Activated T-helper 17 cell treated with anti-CD3 and anti-CD28 coated beads, Interleukin-2, amount 50 U/mL, for 72 hours (primary cell): ENCODE data around the gene SPIRE2. TPM values are rescaled to one million over a fixed set of nuclear protein-coding genes. Genes with fewer than 3 reads are reported as not detected.
"Not testable (repeated sequence)": the region's sequence is repeated elsewhere in the genome, so short reads cannot be mapped to it uniquely, and the experiment has no call there.

Source experiments
- ATAC-seq: fragments of 150-1000 bp; cut with Tn5 transposase; replicated peaks from 2 replicates; pipeline ENCODE4 v1.10.0; 2021; ENCODE audit warnings: mild to moderate bottlenecking, moderate library complexity
- H3K27ac Mint-ChIP-seq: one replicate; pipeline ENCODE4 v1.8.0; 2022; ENCODE audit warnings: mixed read lengths
- H3K27me3 Mint-ChIP-seq: one replicate; pipeline ENCODE4 v1.8.0; 2022; ENCODE audit warnings: mixed read lengths
- H3K36me3 Mint-ChIP-seq: one replicate; pipeline ENCODE4 v1.8.0; 2022; ENCODE audit warnings: low read depth, mild to moderate bottlenecking, mixed read lengths
- H3K4me1 Mint-ChIP-seq: one replicate; pipeline ENCODE4 v1.8.0; 2022; ENCODE audit warnings: mixed read lengths
- H3K4me3 Mint-ChIP-seq: one replicate; pipeline ENCODE4 v1.8.0; 2022; ENCODE audit warnings: mild to moderate bottlenecking, mixed read lengths
- H3K9me3 Mint-ChIP-seq: one replicate; pipeline ENCODE4 v1.8.0; 2022; ENCODE audit warnings: mixed read lengths
- total RNA-seq, 2 donors: library from RNA; stranded (reverse); gene quantifications; one replicate each; pipeline ENCODE4 v1.2.3, GENCODE V29; 2022

Gene SPIRE2, protein sequence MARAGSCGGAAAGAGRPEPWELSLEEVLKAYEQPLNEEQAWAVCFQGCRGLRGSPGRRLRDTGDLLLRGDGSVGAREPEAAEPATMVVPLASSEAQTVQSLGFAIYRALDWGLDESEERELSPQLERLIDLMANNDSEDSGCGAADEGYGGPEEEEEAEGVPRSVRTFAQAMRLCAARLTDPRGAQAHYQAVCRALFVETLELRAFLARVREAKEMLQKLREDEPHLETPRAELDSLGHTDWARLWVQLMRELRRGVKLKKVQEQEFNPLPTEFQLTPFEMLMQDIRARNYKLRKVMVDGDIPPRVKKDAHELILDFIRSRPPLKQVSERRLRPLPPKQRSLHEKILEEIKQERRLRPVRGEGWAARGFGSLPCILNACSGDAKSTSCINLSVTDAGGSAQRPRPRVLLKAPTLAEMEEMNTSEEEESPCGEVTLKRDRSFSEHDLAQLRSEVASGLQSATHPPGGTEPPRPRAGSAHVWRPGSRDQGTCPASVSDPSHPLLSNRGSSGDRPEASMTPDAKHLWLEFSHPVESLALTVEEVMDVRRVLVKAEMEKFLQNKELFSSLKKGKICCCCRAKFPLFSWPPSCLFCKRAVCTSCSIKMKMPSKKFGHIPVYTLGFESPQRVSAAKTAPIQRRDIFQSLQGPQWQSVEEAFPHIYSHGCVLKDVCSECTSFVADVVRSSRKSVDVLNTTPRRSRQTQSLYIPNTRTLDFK
- 1 to 10 TPM; 4.3 to 4.8 TPM for total RNA-seq

DNA sequence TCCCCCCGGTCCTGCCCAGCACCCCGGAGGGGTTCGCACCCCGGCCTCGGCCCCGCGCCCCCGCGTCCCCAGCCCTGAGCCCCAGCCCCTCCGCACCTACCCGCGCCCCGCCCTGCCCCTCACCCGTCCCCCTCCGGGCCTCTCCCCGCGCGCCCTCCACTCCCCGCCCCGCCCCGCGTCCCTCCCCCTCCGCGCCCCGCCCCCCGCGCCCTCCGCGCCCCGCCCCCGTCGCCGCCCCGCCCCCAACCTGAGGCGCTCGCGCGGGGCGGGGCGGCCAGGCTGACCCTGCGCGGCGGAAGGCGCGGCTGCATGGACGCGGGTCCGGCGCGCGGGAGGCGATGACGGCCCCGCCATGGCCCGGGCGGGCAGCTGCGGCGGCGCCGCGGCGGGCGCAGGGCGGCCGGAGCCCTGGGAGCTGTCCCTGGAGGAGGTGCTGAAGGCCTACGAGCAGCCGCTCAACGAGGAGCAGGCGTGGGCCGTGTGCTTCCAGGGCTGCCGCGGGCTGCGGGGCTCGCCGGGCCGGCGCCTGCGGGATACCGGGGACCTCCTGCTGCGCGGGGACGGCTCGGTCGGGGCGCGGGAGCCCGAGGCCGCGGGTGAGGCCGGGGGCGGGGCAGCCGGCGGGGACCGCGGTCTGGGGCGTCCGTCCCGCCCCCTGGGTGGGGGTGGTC, at the start of gene SPIRE2:
Gene SPIRE2 (plus strand): TSS at position 277 of the 671 bp plus-strand sequence. CDS start 76 bp downstream, at position 353.
- Mint-ChIP-seq H3K27ac (no peak within 1 kb of the TSS), H3K4me3 (peak within 1 kb of the TSS; percentile 42), H3K27me3 (peaks cover 11% of the 10 kb centered on the region), H3K36me3 (no peaks in the 10 kb centered on the region), H3K4me1 (no peaks in the 10 kb centered on the region), H3K9me3 (no peaks in the 10 kb centered on the region)
- peak; percentile 93 for ATAC-seq

GRCh38 chr16:89779231-89779908, 48.9 kb upstream of the SPIRE2 start:
- Mint-ChIP-seq H3K9me3 (no peaks in the 10 kb centered on the region), H3K27me3 (no peaks in the 10 kb centered on the region), H3K36me3 (peaks cover 78% of the 10 kb centered on the region), H3K4me3 (no peak overlapping the region), H3K27ac (no peak overlapping the region), H3K4me1 (no peaks in the 10 kb centered on the region)
- ATAC-seq = no peak

- no peak for ATAC-seq
- Mint-ChIP-seq H3K27me3 (no peaks in the 10 kb centered on the region), H3K4me3 (no peak overlapping the region)
Observed at GRCh38 chr16:89779909-89780305, 48.4 kb upstream of the SPIRE2 start.

DNA sequence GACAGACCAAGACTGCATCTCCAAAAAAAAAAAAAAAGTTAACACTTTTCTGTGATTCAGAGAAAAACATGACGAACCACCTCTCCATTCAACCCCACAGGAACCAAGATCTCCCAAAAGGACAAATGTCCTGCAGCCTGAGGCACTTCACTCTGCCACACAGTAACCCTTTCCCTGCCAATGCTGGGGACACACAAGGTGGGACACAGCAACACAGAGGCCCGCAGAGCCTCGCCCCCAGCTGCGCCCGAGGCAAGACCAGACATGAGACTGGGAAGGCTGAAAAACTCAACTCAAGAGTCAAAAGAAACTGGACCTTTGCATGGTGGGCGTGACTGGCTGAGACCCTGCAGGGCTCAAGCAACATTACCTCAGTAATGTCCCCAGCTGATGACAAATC, 45.8 kb upstream of the SPIRE2 start:
- peaks cover 92% of the 10 kb centered on the region for H3K36me3 Mint-ChIP-seq

More at GRCh38 chr16:89779909-89780305, 48.4 kb upstream of the SPIRE2 start:
- H3K4me1 Mint-ChIP-seq = no peaks in the 10 kb centered on the region
- H3K27ac Mint-ChIP-seq = no peak overlapping the region
- H3K9me3 Mint-ChIP-seq = no peaks in the 10 kb centered on the region
- H3K36me3 Mint-ChIP-seq = peaks cover 82% of the 10 kb centered on the region

DNA sequence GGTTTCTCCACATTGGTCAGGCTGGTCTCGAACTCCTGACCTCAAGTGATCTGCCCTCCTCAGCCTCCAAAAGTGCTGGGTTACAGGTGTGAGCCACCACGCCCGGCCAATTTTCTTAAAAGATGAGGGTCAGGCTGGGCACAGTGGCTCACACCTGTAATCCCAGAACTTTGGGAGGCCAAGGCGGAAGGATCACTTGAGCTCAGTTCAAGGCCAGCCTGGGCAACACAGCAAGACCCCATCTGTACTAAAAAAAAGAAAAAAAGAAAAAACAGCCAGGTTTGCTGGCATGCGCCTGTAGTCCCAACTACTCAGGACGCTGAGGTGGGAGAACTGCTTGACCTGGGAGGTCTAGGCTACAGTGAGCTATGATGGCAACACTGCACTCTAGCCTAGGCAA, 44.3 kb upstream of the SPIRE2 start:
- not testable (repeated sequence) for H3K27me3 Mint-ChIP-seq, H3K4me3 Mint-ChIP-seq, H3K27ac Mint-ChIP-seq, ATAC-seq, H3K9me3 Mint-ChIP-seq
- peaks cover 13% of the 10 kb centered on the region for H3K4me1 Mint-ChIP-seq
- peaks cover 90% of the 10 kb centered on the region for H3K36me3 Mint-ChIP-seq

More for the DNA sequence above, 45.8 kb upstream of the SPIRE2 start:
- Mint-ChIP-seq H3K9me3 (no peaks in the 10 kb centered on the region), H3K4me1 (peaks cover 13% of the 10 kb centered on the region), H3K4me3 (no peak overlapping the region), H3K27ac (no peak overlapping the region), H3K27me3 (no peaks in the 10 kb centered on the region)
- no peak for ATAC-seq

DNA sequence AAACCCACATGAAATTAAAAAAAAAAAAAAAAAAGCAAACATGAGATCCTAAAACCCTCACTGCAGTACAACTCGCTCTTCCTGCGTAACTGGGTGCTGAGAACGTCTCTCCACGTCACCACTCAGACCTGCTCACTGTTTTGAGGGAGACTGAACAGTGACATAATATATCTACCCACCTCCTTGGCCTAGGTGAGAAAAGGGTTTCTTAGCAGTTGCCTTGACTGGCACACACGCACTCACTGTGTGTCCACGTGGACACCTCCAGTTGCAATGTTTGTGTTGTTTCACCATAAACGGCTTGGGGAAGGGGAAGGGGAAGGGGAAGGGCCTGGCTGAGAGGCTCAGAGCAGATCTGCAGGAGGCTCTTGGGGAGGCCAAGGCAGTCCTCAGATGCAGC, 43.9 kb upstream of the SPIRE2 start:
- no peaks in the 10 kb centered on the region for H3K9me3 Mint-ChIP-seq
- H3K36me3 Mint-ChIP-seq = peaks cover 90% of the 10 kb centered on the region
- no peaks in the 10 kb centered on the region for H3K27me3 Mint-ChIP-seq
- H3K4me1 Mint-ChIP-seq = peaks cover 13% of the 10 kb centered on the region
- ATAC-seq = no peak
- H3K4me3 Mint-ChIP-seq = peak overlapping the region; percentile 4
- H3K27ac Mint-ChIP-seq = peak overlapping the region; percentile 39

DNA sequence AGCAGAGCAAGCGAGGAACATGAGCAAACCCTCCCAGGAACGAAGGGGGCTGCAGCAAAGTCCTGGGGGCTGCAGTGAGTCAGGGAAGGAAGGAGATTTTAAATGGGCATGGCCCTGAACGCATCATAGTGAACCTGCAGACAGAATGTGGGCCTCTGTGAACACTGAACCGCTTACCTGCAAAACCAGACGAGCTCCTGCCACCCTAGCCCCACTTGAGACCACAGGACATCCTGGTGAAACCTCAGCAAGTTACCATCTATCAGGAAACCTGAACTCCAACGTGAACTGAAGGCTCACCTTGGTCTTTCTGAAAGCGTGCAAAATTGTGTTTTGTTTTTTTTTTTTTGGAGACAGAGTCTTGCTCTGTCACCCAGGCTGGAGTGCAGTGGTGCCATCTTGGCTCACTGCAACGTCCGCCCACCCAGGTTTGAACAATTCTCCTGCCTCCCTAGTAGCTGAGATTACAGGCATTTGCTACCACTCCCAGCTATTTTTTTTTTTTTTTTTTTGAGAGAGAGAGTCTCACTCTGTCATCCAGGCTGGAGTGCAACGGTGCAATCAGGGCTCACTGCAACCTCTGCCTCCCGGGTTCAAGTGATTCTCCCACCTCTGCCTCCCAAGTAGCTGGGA, 42.6 kb upstream of the SPIRE2 start:
- ATAC-seq = no peak
- Mint-ChIP-seq H3K27me3 (no peaks in the 10 kb centered on the region), H3K36me3 (peaks cover 90% of the 10 kb centered on the region), H3K4me3 (peak overlapping the region; percentile 4), H3K27ac (peak overlapping the region; percentile 39), H3K9me3 (no peaks in the 10 kb centered on the region), H3K4me1 (peaks cover 13% of the 10 kb centered on the region)

- peaks cover 96% of the 10 kb centered on the region for H3K36me3 Mint-ChIP-seq
- no peak for ATAC-seq
- H3K4me3 Mint-ChIP-seq = no peak overlapping the region
- no peaks in the 10 kb centered on the region for H3K27me3 Mint-ChIP-seq
- peaks cover 13% of the 10 kb centered on the region for H3K4me1 Mint-ChIP-seq
- no peak overlapping the region for H3K27ac Mint-ChIP-seq
- no peaks in the 10 kb centered on the region for H3K9me3 Mint-ChIP-seq
Observed at GRCh38 chr16:89786474-89787364, 41.6 kb upstream of the SPIRE2 start.

DNA sequence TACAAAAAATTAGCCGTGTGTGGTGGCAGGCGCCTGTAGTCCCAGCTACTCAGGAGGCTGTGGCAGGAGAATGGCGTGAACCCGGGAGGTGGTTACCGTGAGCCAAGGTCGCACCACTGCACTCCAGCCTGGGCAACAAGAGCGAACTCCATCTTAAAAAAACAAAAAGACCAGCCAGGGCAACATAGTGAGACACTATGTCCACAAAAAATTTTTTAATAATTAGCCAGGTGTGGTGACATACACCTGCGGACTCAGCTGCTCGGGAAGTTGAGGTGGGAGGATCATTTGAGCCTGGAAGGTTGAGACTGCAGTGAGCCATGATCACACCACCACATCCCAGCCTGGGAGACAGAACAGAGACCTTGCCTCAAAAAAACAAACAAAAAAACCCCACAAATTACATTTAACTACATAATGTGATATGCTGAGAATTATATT, 40.9 kb upstream of the SPIRE2 start:
- Mint-ChIP-seq H3K36me3 (peaks cover 96% of the 10 kb centered on the region), H3K4me3 (no peak overlapping the region), H3K27me3 (no peaks in the 10 kb centered on the region), H3K4me1 (peaks cover 13% of the 10 kb centered on the region), H3K27ac (no peak overlapping the region), H3K9me3 (no peaks in the 10 kb centered on the region)
- ATAC-seq = no peak

DNA sequence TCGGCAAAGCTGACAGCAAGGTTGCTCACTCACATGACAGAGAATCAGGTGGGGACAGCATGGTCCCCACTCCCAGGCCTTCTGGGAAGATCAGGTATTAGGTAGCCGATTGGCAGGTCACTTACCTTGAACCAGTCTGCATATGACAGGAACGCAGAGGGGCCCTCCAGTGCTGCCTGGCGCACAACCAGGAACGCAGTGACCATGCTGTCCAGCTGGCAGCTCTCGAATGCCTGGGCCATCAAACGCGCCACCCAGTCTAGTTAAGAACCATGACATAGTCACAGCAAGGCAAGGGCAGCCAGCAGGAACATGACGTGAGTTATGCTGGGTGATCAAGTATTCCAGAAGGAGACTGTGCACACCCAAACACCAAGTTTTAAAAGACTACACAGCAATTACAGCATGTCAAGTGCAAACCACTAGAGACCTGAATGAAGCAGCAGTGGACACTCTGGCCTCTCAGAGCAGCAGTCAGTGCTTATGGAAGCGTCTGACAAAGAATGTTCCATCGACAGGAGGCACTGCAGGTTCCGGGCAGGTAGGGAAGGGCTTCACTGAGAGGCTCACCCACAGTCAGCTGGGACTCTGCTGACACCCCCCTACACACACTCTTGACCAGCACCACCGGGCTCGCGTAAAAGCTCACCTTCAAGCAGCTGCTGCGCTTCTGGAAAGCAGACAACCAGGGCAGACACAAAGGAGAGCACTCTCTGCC, 36.8 kb upstream of the SPIRE2 start:
- H3K27ac Mint-ChIP-seq = no peak overlapping the region
- H3K27me3 Mint-ChIP-seq = no peaks in the 10 kb centered on the region
- peaks cover 79% of the 10 kb centered on the region for H3K36me3 Mint-ChIP-seq

DNA sequence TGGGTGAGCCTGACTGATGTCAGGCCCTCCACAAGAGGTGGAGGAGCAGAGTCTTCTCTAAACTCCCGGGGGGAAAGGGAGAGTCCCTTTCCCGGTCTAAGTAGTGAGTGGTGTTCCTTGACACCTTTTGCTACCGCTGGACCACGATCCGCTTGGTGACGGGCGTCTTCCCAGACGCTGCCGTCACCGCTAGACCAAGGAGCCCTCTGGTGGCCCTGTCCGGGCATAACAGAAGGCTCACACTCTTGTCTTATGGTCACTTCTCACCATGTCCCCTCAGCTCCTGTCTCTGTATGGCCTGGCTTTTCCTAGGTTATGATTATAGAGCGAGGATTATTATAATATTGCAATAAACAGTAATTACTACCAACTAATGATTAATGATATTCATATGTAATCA, 35.2 kb upstream of the SPIRE2 start:
- not testable (repeated sequence) for H3K27ac Mint-ChIP-seq, H3K27me3 Mint-ChIP-seq, H3K4me3 Mint-ChIP-seq, ATAC-seq, H3K9me3 Mint-ChIP-seq, H3K4me1 Mint-ChIP-seq
- peaks cover 68% of the 10 kb centered on the region for H3K36me3 Mint-ChIP-seq

More for the DNA sequence above, 36.8 kb upstream of the SPIRE2 start:
- H3K4me1 Mint-ChIP-seq = peaks cover 6% of the 10 kb centered on the region
- H3K4me3 Mint-ChIP-seq = no peak overlapping the region
- no peak for ATAC-seq
- H3K9me3 Mint-ChIP-seq = no peaks in the 10 kb centered on the region

- Mint-ChIP-seq H3K27ac (no peak overlapping the region), H3K4me3 (no peak overlapping the region), H3K9me3 (no peaks in the 10 kb centered on the region), H3K4me1 (no peaks in the 10 kb centered on the region), H3K36me3 (peaks cover 68% of the 10 kb centered on the region), H3K27me3 (no peaks in the 10 kb centered on the region)
- ATAC-seq = no peak
Observed at GRCh38 chr16:89793955-89794354, 34.3 kb upstream of the SPIRE2 start.
